ENCODE measurements around the gene SGMS1. TPM values are rescaled to one million over a fixed set of nuclear protein-coding genes. Genes with fewer than 3 reads are reported as not detected.

The SGMS1 gene
- polyA plus RNA-seq, 1 donor (not counting 4 experiments of a cell fraction or from before 2014, with no cell fraction given): 18.3 TPM

DNA sequence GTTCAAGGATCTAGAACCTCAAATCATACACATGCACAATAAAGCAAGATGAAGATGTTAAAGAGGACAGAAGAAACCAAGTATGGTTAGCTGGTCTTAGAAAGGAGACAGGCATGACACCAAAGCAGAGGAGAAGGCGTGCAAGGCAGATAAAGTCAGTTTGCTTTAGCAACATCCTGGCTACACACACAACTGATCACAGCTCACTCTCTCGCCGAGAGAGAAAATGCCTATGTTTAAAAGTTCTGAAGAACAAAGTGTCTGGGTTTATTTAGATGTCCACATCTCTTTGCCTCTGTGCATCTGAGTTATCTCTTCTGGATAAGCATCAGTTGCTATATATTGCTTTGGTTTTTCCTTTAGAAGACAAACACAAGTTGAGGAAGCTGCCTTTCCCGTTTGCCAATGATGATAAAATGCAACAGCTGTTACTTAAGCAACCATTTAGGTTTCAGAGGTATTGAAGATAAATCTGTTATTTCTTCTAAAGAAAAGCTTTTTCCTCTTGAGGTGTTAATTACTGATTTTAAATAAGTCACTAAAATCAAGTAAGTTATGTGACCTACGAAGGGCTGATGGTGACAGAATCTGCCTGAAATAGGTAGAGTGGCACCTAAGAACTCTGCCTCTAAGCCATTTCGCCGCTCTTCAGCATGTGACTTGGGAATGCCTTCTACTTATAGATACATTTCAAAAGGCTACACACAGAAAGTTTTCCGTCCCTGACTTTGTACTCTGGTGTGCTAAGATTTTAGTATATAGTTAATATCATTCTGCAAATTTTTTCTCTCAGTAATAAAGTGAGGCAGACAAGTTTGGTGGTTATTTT, 226.2 kb downstream of the SGMS1 start:
- TF ChIP-seq, protein P1, sequence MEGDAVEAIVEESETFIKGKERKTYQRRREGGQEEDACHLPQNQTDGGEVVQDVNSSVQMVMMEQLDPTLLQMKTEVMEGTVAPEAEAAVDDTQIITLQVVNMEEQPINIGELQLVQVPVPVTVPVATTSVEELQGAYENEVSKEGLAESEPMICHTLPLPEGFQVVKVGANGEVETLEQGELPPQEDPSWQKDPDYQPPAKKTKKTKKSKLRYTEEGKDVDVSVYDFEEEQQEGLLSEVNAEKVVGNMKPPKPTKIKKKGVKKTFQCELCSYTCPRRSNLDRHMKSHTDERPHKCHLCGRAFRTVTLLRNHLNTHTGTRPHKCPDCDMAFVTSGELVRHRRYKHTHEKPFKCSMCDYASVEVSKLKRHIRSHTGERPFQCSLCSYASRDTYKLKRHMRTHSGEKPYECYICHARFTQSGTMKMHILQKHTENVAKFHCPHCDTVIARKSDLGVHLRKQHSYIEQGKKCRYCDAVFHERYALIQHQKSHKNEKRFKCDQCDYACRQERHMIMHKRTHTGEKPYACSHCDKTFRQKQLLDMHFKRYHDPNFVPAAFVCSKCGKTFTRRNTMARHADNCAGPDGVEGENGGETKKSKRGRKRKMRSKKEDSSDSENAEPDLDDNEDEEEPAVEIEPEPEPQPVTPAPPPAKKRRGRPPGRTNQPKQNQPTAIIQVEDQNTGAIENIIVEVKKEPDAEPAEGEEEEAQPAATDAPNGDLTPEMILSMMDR (optimal IDR thresholded peaks at IDR 0.05 in 1 of 3, IDR thresholded peaks at IDR 0.05 in 1 of 3, conservative IDR thresholded peaks at IDR 0.05 in 1 of 3; ENCODE audit: extremely low read depth in 1 of 3, insufficient read depth in 2 of 3, low read length in 3 of 3): no peak
- no peak for TF ChIP-seq EZH2 (IDR thresholded peaks at IDR 0.05; ENCODE audit: low read length)
- Histone ChIP-seq H3K4me2 (ENCODE audit: control insufficient read depth, extremely low read depth, insufficient read depth, low read depth, low read length) (peak overlapping the region; percentile 24), H3K9me3 (ENCODE audit: control insufficient read depth, low read depth, low read length) (no peaks in the 10 kb centered on the region), H3K4me3 (ENCODE audit: control insufficient read depth in 2 of 3, extremely low read depth in 1 of 3, insufficient read depth in 2 of 3, low read depth in 1 of 3, low read length in 3 of 3) (no peak overlapping the region), H4K20me1 (ENCODE audit: control insufficient read depth, extremely low read depth, insufficient read depth, low read length) (peaks cover 5% of the 10 kb centered on the region), H3K27me3 (ENCODE audit: control insufficient read depth, extremely low read depth, insufficient read depth, low read length) (no peaks in the 10 kb centered on the region), H3K9ac (ENCODE audit: control insufficient read depth, extremely low read depth, insufficient read depth, low read length) (no peak overlapping the region), H3K27ac (ENCODE audit: control insufficient read depth, insufficient read depth, low read length) (no peak overlapping the region), H3K9me1 (ENCODE audit: control insufficient read depth, extremely low read depth, insufficient read depth, low read length) (peaks cover 2% of the 10 kb centered on the region), H3K79me2 (ENCODE audit: control insufficient read depth, insufficient read depth, low read length) (peaks cover 32% of the 10 kb centered on the region), H2AFZ (ENCODE audit: control insufficient read depth, low read length) (no peak overlapping the region), H3K4me1 (ENCODE audit: control insufficient read depth, extremely low read depth, insufficient read depth, low read length) (peaks cover 47% of the 10 kb centered on the region), H3K36me3 (ENCODE audit: control insufficient read depth in 2 of 2, extremely low read depth in 1 of 2, insufficient read depth in 2 of 2, low read length in 2 of 2) (no peaks in the 10 kb centered on the region)
- FAIRE-seq (no peak), DNase-seq (ENCODE audit: low read depth, low spot score) (no peak)
- dilution Hi-C loops (cut with MboI; ENCODE audit: extremely low pct_ligation_motif_present, low sequenced_read_pairs): no loop called here

DNA sequence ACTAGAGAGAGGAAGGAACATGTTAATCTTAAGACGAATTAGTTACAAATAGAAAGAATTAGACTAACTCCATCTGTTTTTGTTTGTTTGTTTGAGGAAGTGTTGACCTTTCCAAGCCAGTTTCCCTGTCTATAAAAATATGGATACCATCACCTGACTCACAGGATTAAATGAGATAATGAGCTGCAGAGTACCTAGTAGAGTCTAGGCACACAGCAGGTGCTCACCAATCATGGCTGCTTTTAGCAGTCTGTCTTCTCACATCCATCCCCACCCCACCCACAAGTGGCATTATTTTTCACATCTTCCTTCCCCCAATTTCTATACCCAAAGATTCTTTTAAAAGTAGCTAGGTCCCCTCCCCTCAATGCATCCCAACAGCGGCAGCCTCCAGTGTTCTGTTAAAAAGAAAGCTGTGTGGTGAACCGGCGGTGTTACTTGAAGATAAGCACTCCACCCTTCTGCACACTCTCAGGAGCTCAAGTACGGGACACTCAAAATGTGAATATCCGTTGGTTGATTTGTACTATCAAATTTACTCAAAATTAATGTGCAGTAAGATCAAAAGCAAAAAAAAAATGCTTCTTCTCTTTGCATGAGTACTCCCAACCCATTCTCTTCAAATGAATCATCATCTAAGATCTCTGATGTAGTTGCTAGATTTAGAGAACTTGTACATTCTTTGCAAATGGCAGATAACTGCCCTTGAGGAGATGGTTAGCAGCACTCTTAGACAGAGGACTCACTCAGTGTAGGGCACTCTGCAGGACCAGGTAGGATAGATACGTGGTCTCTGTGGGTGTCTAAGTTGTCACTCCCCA, 227.1 kb downstream of the SGMS1 start:
- Histone ChIP-seq H3K36me3 (ENCODE audit: control insufficient read depth in 2 of 2, extremely low read depth in 1 of 2, insufficient read depth in 2 of 2, low read length in 2 of 2) (no peaks in the 10 kb centered on the region), H3K9me1 (ENCODE audit: control insufficient read depth, extremely low read depth, insufficient read depth, low read length) (peaks cover 2% of the 10 kb centered on the region), H3K9me3 (ENCODE audit: control insufficient read depth, low read depth, low read length) (no peaks in the 10 kb centered on the region), H3K9ac (ENCODE audit: control insufficient read depth, extremely low read depth, insufficient read depth, low read length) (no peak overlapping the region), H3K4me1 (ENCODE audit: control insufficient read depth, extremely low read depth, insufficient read depth, low read length) (peaks cover 47% of the 10 kb centered on the region), H2AFZ (ENCODE audit: control insufficient read depth, low read length) (no peak overlapping the region), H3K4me2 (ENCODE audit: control insufficient read depth, extremely low read depth, insufficient read depth, low read depth, low read length) (peak overlapping the region; percentile 24), H3K79me2 (ENCODE audit: control insufficient read depth, insufficient read depth, low read length) (peaks cover 38% of the 10 kb centered on the region), H3K4me3 (ENCODE audit: control insufficient read depth in 2 of 3, extremely low read depth in 1 of 3, insufficient read depth in 2 of 3, low read depth in 1 of 3, low read length in 3 of 3) (no peak overlapping the region), H3K27me3 (ENCODE audit: control insufficient read depth, extremely low read depth, insufficient read depth, low read length) (no peaks in the 10 kb centered on the region), H3K27ac (ENCODE audit: control insufficient read depth, insufficient read depth, low read length) (no peak overlapping the region), H4K20me1 (ENCODE audit: control insufficient read depth, extremely low read depth, insufficient read depth, low read length) (peaks cover 5% of the 10 kb centered on the region)
- TF ChIP-seq, protein P1 (optimal IDR thresholded peaks at IDR 0.05 in 1 of 3, IDR thresholded peaks at IDR 0.05 in 1 of 3, conservative IDR thresholded peaks at IDR 0.05 in 1 of 3; ENCODE audit: extremely low read depth in 1 of 3, insufficient read depth in 2 of 3, low read length in 3 of 3): no peak
- no peak for TF ChIP-seq EZH2 (IDR thresholded peaks at IDR 0.05; ENCODE audit: low read length)
- FAIRE-seq (peak; percentile 78), DNase-seq (ENCODE audit: low read depth, low spot score) (no peak)
- dilution Hi-C loops (cut with MboI; ENCODE audit: extremely low pct_ligation_motif_present, low sequenced_read_pairs): no loop called here
